GM12878 (cell line): ENCODE results near the gene ZNHIT1. TPM values are rescaled to one million over a fixed set of nuclear protein-coding genes. Genes with fewer than 3 reads are reported as not detected.

Source experiments
- ATAC-seq: fragments of 200-7000 bp; cut with Tn5 transposase; 3 replicates; pipeline ENCODE4 v1.9.1; 2020; ENCODE audit warnings: mild to moderate bottlenecking, moderate library complexity
- BruUV-seq: library from RNA; stranded (reverse); fragments of 400-500 nt; replicated peaks from 2 replicates; lab custom pipeline; 2021; lab: Mats Ljungman, UMichigan
- CTCF ChIA-PET: fragments of 300-600 bp; sonication (Branson Sonifier 250); formaldehyde crosslinking; extraction: SDS; loops from one replicate; lab custom pipeline; 2021; ENCODE audit warnings: inconsistent platforms; lab: Yijun Ruan, JAX
- POLR2A ChIA-PET: fragments of 350-600 bp; formaldehyde crosslinking; extraction: SDS; loops from one replicate; lab custom pipeline; 2021; ENCODE audit warnings: inconsistent platforms; lab: Charles Lee
- RAD21 ChIA-PET: fragments of 300-600 bp; sonication (Branson Sonifier 250); formaldehyde crosslinking; loops from one replicate; lab custom pipeline; 2023; ENCODE audit warnings: antibody characterized with exemption; ENCODE audit not compliant: unreplicated experiment; lab: Charles Lee
- SMC1A ChIA-PET: fragments of 300-600 bp; sonication (Branson Sonifier 250); formaldehyde crosslinking; loops from one replicate; lab custom pipeline; 2023; ENCODE audit not compliant: unreplicated experiment, uncharacterized antibody; lab: Charles Lee
- DNase-seq: peaks from one replicate; pipeline ENCODE4 v3.0.0-alpha.2; 2011; ENCODE audit warnings: low read depth, low spot score
- FAIRE-seq: peaks from 3 replicates; lab custom pipeline; 2011; peaks lifted over from hg19 to GRCh38; lab: Jason Lieb, UNC
- H2AFZ ChIP-seq: 2 replicates; pipeline ENCODE4 v1.6.0; 2011; ENCODE audit warnings: low read depth, low read length, control low read depth; ENCODE audit not compliant: control insufficient read depth
- H3K27ac ChIP-seq: 2 replicates; pipeline ENCODE4 v1.5.1; 2011; ENCODE audit warnings: control low read depth; ENCODE audit not compliant: control insufficient read depth, insufficient read depth
- H3K27me3 ChIP-seq, 2 experiments: replicated peaks in 1 of 2; 2 replicates each; pipeline versions ENCODE4 v1.6.0 to v1.6.1; 2011; ENCODE audit warnings: low read length in 1 of 2; ENCODE audit not compliant: control insufficient read depth in 2 of 2, insufficient read depth in 2 of 2
- H3K36me3 ChIP-seq, 2 experiments: 2 replicates each; pipeline ENCODE4 v1.5.1; 2011; ENCODE audit warnings: low read length in 1 of 2; ENCODE audit not compliant: control insufficient read depth in 2 of 2, insufficient read depth in 2 of 2
- H3K4me1 ChIP-seq: 2 replicates; pipeline ENCODE4 v1.6.1; 2011; ENCODE audit warnings: mild to moderate bottlenecking, low read length, moderate library complexity, mixed read lengths; ENCODE audit not compliant: control insufficient read depth, insufficient read depth
- H3K4me2 ChIP-seq: 2 replicates; pipeline ENCODE4 v1.6.0; 2011; ENCODE audit warnings: control low read depth; ENCODE audit not compliant: control insufficient read depth, insufficient read depth
- H3K4me3 ChIP-seq: fragments of 200-600 bp; sonication (generic); 2 replicates; pipeline ENCODE4 v1.5.1; 2016
- H3K79me2 ChIP-seq: 2 replicates; pipeline ENCODE4 v1.6.0; 2011; ENCODE audit warnings: low read length; ENCODE audit not compliant: control insufficient read depth, insufficient read depth
- H3K9ac ChIP-seq: 2 replicates; pipeline ENCODE4 v1.8.0; 2011; ENCODE audit warnings: low read length, control low read depth, mixed read lengths; ENCODE audit not compliant: control insufficient read depth, insufficient read depth
- H3K9me3 ChIP-seq: replicated peaks from 3 replicates; pipeline ENCODE4 v1.5.1; 2011; ENCODE audit warnings: mild to moderate bottlenecking, low read length; ENCODE audit not compliant: control insufficient read depth, insufficient read depth
- H4K20me1 ChIP-seq: 2 replicates; pipeline ENCODE4 v1.6.0; 2011; ENCODE audit not compliant: control insufficient read depth, insufficient read depth
- CEBPB ChIP-seq, 2 experiments: fragments of 150-350 bp in 1 of 2; IDR thresholded peaks; 2 replicates each; pipeline ENCODE4 v1.6.1; 2012 to 2014; ENCODE audit warnings: low read depth in 2 of 2, low read length in 2 of 2, borderline replicate concordance in 1 of 2, inconsistent platforms in 1 of 2
- ELK1 ChIP-seq: IDR thresholded peaks from 2 replicates; pipeline ENCODE4 v1.6.1; 2012; ENCODE audit warnings: low read depth, low read length, improper control_type of control experiment
- FOXK2 ChIP-seq: fragments of 450-650 bp; IDR thresholded peaks from 2 replicates; pipeline ENCODE4 v1.6.1; 2017; ENCODE audit warnings: mild to moderate bottlenecking, moderate library complexity
- HDGF ChIP-seq: fragments of 450-650 bp; IDR thresholded peaks from 2 replicates; pipeline ENCODE4 v1.6.1; 2016; ENCODE audit warnings: antibody characterized with exemption
- IKZF2 ChIP-seq, 2 experiments: fragments of 450-650 bp; IDR thresholded peaks; 2 replicates each; pipeline ENCODE4 v1.6.1; 2017; ENCODE audit warnings: mild to moderate bottlenecking in 2 of 2, moderate library complexity in 2 of 2
- NR2C2 ChIP-seq: IDR thresholded peaks from 2 replicates; pipeline ENCODE4 v1.6.1; 2011; ENCODE audit warnings: borderline replicate concordance, low read depth; ENCODE audit not compliant: control insufficient read depth, insufficient read length
- SKIL ChIP-seq: fragments of 450-650 bp; IDR thresholded peaks from 2 replicates; pipeline ENCODE4 v1.6.1; 2017; ENCODE audit warnings: mild to moderate bottlenecking, low read depth, inconsistent platforms; ENCODE audit not compliant: poor library complexity, severe bottlenecking
- TBL1XR1 ChIP-seq: IDR thresholded peaks from 2 replicates; pipeline ENCODE4 v1.6.1; 2012; ENCODE audit warnings: low read depth, low read length, improper control_type of control experiment
- ZBTB33 ChIP-seq: fragments of 450-650 bp; IDR thresholded peaks from 2 replicates; pipeline ENCODE4 v1.6.1; 2017; ENCODE audit warnings: mild to moderate bottlenecking
- ZNF24 ChIP-seq: fragments of 450-650 bp; IDR thresholded peaks from 2 replicates; pipeline ENCODE4 v1.6.1; 2017; ENCODE audit warnings: antibody characterized with exemption, mild to moderate bottlenecking
- WGBS: methylation state at CpG from one replicate; pipeline ENCODE4 v1.1.6; 2016; ENCODE audit warnings: low lambda C conversion rate; ENCODE audit not compliant: insufficient replicate concordance, insufficient coverage; ENCODE audit errors: missing lambda C conversion rate; 5-methylcytosine and 5-hydroxymethylcytosine counted together
- in situ Hi-C: fragments of 300-500 bp; cut with MboI; formaldehyde crosslinking; loops from 9 replicates; pipeline ENCODE4 v1.14.3; 2018; ENCODE audit warnings: mixed read lengths
- intact Hi-C: fragments of 100-400 bp; cut with micrococcal nuclease; formaldehyde crosslinking; loops from one replicate; pipeline ENCODE4 v1.14.2; 2022; ENCODE audit not compliant: unreplicated experiment
- polyA plus RNA-seq, 11 experiments: library from polyadenylated mRNA; depleted of rRNA in 4 of 11; unstranded in 6 of 11; stranded (reverse) in 5 of 11; fragments of >200 nt; fragmentation: Nextera tagmentation in 4 of 11; fragmentation: Illumina TruSeq in 1 of 11; extraction: Ambion mirVana in 4 of 11; extraction: Trizol in 1 of 11; gene quantifications; 1 replicate in 1 of 11; 2 replicates in 10 of 11; pipeline versions ENCODE4 v1.2.1 to v1.2.3, GENCODE V29; 2011 to 2016; ENCODE audit warnings: inconsistent platforms in 2 of 11, missing spikeins in 2 of 11, low read depth in 1 of 11
- total RNA-seq, 4 experiments: library from RNA; depleted of rRNA in 3 of 4; stranded (reverse); fragments of >200 nt in 3 of 4; fragmentation: Illumina TruSeq in 1 of 4; extraction: Trizol in 1 of 4; gene quantifications; 2 replicates each; pipeline versions ENCODE4 v1.2.1 to v1.2.3, GENCODE V29; 2013 to 2021

ZNHIT1 gene
- total and polyA plus RNA-seq, 10 of the 15 experiments (the other 5 are each of a cell fraction or from before 2014, with no cell fraction given): 3.8 to 79.2 (median 44.5) TPM

GRCh38 chr7:101186844-101187428 lies 31.0 kb upstream of the ZNHIT1 start:
- Histone ChIP-seq H3K79me2 (no peaks in the 10 kb centered on the region), H2AFZ (no peak overlapping the region), H3K4me1 (no peaks in the 10 kb centered on the region), H4K20me1 (no peaks in the 10 kb centered on the region), H3K4me2 (no peak overlapping the region), H3K9ac (no peak overlapping the region), H3K36me3 (no peaks in the 10 kb centered on the region), H3K4me3 (no peak overlapping the region), H3K9me3 (no peaks in the 10 kb centered on the region), H3K27ac (no peak overlapping the region), H3K27me3 (no peaks in the 10 kb centered on the region; a peak in 1 of 4 replicates)
- intact Hi-C loops (no loop called here), in situ Hi-C loops (no loop called here)
- RAD21 ChIA-PET: interaction anchor here (1.4 kb wide), 1 partner anchor 43 kb away, joined by 4 read pairs; no protein-coding TSS in a partner anchor
- no TSS peak for BruUV-seq
- DNase-seq (no peak), FAIRE-seq (no peak), ATAC-seq (no peak)
- CTCF ChIA-PET: interaction anchor here (0.6 to 2.1 kb wide), 2 partner anchors 43 to 44 kb away, joined by 3 to 12 read pairs; no protein-coding TSS in a partner anchor
- POLR2A ChIA-PET: interaction anchor here (0.5 to 1.0 kb wide), 3 partner anchors 9 to 245 kb away, joined by 3 to 4 read pairs (median 3); no protein-coding TSS in a partner anchor
- 21% methylated on average over 4 of the region's 4 CpGs for WGBS
- no peak for TF ChIP-seq ZBTB33
- TF ChIP-seq IKZF2 (IDR thresholded peaks at IDR 0.05): 0 out of 4 replicates have a peak, but pooled peaks of 1 of the 2 experiments have one; percentile 9
- peak; percentile 86 for TF ChIP-seq ZNF24
- SMC1A ChIA-PET: interaction anchor here (1.0 to 1.4 kb wide), 2 partner anchors 43 to 96 kb away, joined by 3 to 4 read pairs; no protein-coding TSS in a partner anchor

- Histone ChIP-seq H3K27me3 (no peaks in the 10 kb centered on the region; a peak in 1 of 4 replicates), H3K27ac (no peak overlapping the region), H3K4me1 (no peaks in the 10 kb centered on the region), H2AFZ (no peak overlapping the region), H3K4me2 (no peak overlapping the region), H3K4me3 (no peak overlapping the region), H4K20me1 (no peaks in the 10 kb centered on the region), H3K79me2 (no peaks in the 10 kb centered on the region), H3K36me3 (no peaks in the 10 kb centered on the region), H3K9ac (no peak overlapping the region), H3K9me3 (no peaks in the 10 kb centered on the region)
- ChIA-PET POLR2A (no interaction called here), SMC1A (no interaction called here), RAD21 (no interaction called here), CTCF (interaction anchor here (0.6 to 8.3 kb wide), 3 partner anchors 17 to 93 kb away, joined by 3 to 248 read pairs (median 3); no protein-coding TSS in a partner anchor)
- no TSS peak for BruUV-seq
- intact Hi-C loops: no loop called here
- WGBS: 33% methylated on average over 6 of the region's 8 CpGs
- no peak for DNase-seq
- in situ Hi-C loops: no loop called here
- no peak for FAIRE-seq
- no peak for ATAC-seq
- TF ChIP-seq TBL1XR1: no peak
- no peak for TF ChIP-seq ELK1
- no peak for TF ChIP-seq NR2C2
- TF ChIP-seq SKIL: no peak
- no peak for TF ChIP-seq HDGF
- TF ChIP-seq FOXK2: no peak
- TF ChIP-seq CEBPB (IDR thresholded peaks at IDR 0.05; ENCODE audit: borderline replicate concordance in 1 of 2, low read depth in 2 of 2, low read length in 2 of 2): no peak
These were observed 28.9 kb upstream of the ZNHIT1 start for GRCh38 chr7:101189109-101189508.
